AG08396 (cell line): Measurements from ENCODE around the gene TRAF3.

Experiments used
- DNase-seq: peaks from one replicate; pipeline ENCODE4 v3.0.0; 2012; ENCODE audit warnings: low spot score, mixed read lengths

Gene TRAF3

DNA sequence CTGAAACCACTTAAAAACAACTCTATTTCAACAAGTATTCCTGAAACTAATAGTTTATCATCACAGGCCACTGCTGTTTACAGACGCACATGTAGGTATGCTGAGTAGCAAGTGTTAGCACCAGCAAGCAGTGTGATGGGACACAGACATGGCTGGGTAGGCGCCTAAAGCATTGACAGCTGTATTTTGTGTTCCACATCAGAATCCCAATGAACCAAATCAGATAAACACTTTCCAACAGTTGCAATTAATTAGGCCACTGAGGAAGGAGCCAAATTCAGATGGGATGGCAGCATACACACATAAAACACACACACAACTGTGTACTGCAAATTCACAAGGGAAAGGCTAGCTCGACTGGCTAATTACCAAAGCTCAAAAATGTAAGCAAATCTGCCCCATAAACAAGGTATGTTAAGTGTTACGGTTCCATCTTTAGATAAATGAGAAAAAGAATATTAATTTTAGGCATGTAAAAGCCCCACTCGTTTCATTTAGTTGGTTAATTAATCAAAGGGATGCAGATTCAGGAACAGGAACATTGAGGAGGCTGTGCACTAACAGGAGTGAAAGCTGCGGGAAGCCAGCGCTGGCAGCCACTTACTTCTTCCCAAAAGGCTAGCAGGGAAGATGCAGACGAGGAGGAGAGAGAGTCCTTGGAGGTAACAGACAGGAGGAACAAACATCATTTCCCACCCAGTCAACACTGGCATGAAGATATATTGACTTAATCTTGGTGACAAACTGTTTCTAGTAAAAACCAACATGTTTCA, 178.6 kb downstream of the TRAF3 start:
- no peak for DNase-seq

DNA sequence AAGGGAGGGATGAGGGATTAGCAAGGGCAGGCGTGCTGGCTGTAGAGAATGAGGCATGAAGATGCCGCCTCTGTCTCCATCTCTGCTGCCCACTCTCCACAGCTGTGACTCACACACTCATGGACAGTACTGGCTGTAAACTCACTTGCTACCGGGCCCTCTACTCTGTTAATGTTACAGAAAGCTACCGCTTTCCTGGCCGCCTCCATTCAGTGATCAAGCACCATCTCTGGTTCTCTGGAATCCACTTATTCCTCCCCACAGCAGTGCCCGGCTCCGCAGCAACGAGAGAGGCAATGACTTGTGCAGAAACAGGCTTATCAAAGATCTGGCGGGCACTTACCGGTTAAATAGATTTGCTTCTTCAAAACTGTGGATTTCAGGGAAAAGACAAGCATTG, 180.0 kb downstream of the TRAF3 start:
- DNase-seq = no peak

DNA sequence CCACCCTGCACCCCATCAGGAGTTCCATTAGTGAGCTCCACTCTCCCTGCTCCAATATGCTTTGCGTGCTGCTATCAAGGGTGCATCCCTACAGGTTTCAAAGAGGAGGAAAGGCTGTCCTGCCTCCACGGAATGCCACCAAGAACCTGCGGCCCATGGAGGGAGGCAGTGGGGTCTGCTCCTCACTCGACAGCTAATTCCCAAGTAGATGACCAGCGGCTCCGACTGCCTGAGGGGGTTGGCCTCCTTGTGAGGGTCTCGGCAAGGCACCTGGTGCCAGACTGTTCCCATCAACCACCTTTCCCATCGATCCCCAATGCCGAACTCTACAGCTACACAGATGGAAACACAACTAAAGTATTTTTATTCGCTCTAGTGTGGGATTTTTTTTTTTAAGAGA, 181.2 kb downstream of the TRAF3 start:
- no peak for DNase-seq
